T-helper 9 cell (primary cell): ENCODE data around the gene SIM1.

Experiments used
- DNase-seq: peaks from one replicate; pipeline ENCODE4 v3.0.0-alpha.2; 2020

Gene SIM1

GRCh38 chr6:100347901-100348550, 116.7 kb downstream of the SIM1 start:
- no peak for DNase-seq

GRCh38 chr6:100346828-100347227, 117.9 kb downstream of the SIM1 start:
- no peak for DNase-seq

DNA sequence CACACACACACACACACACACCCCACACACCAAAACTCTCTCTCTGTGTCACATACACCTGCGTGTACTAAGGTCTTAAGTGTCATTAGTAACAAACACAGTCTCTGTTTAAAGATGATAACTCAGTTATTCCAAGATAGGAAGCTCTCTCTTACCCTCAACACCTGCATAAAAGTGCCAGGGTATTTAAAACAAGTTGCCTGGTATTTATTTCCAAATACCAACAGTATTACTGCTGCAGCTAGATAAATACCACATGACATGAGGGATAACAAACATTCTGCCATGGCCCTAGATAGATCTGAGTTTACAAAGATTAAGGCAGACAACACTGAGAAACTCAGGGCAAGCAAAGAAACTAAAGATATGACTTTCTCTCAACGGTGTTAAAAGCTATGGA, 118.5 kb downstream of the SIM1 start:
- DNase-seq, result no peak

DNA sequence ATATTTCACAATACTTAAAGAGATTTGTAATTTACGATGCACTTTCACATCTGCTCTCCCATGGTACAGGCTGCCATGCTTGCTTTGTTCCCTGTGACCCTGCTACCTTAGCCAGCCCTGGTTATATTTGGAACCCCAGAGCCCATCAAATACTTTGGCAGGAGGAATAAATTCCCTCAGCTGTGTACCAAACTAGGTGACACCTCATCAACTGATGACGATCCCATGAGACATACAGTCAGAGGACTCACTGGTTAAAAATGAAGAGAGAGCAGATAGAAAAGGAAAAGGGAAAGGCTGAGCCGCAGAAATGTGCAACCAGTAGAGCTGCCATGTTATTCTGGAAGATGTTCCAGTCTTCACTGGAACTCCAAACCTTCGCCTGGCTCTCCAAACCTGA, 120.0 kb downstream of the SIM1 start:
- no peak for DNase-seq

GRCh38 chr6:100344321-100344720, 120.4 kb downstream of the SIM1 start:
- DNase-seq, result no peak

- DNase-seq, result no peak
These were observed 121.2 kb downstream of the SIM1 start for GRCh38 chr6:100343316-100344077.

DNA sequence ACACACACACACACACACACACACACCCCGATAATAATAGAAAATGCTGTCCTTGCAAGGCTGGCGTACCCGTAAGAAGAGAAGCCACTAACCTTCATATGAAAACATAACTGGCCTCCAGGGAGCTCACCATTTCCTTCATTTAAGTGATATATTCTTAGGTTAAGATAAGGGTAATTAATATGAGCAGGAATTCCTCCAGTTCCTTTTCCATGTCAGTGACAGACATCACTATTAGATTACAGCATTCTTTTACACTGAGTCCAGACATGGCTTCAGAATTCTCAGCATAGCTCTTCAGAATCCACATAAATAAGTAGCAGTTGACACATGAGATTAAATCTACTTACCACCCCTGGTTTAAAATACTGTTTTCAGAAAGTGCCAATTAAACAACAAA, 121.9 kb downstream of the SIM1 start:
- DNase-seq, result no peak

GRCh38 chr6:100339574-100340255, 125.0 kb downstream of the SIM1 start:
- DNase-seq, result no peak

- DNase-seq, result no peak
These were observed 126.6 kb downstream of the SIM1 start for GRCh38 chr6:100338090-100338489.

DNA sequence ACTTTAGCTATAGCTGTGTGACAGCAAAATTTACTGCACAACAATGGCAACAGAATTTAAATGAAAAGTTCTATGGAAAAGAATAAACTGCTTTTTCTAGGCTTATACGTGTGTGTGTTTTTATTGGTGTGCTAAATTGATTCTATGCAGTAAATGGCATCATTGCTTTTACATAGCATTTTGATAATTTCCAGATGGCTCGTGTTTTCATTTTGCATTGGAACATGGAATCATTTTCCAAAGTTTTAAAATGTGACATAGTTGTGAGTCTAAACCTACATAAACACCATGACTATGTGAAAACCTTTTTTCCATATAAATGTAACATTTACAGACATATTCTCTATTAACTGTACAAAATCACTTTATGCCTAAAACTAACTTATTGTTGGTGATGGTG, 127.8 kb downstream of the SIM1 start:
- DNase-seq, result no peak

DNA sequence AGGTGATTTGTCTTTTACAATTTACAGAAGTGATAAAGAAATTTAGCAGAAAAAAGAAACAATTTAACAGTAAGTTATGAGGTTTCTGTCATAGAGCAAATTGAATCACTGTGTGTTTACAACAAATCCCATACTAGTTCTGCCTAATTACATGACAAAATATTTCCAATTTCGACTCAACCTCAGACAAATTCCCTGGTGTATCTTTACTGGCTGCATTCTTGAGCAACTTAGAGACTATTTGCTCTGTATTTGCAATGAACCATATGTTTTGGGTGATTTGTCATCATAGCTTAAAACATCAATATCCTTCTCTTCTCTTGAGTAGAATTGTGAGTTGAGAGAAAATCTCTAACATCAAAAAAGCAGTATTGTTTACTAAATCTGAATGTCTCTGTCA, 128.7 kb downstream of the SIM1 start:
- no peak for DNase-seq
